Right atrium auricular region (tissue), 2 donors: ENCODE data around the gene GPT2. TPM values are rescaled to one million over a fixed set of nuclear protein-coding genes. Genes with fewer than 3 reads are reported as not detected.
"Not testable (repeated sequence)": the region's sequence is repeated elsewhere in the genome, so short reads cannot be mapped to it uniquely, and the experiment has no call there.

Experiments used
- DNase-seq: peaks from one replicate; pipeline ENCODE4 v3.0.0-alpha.2; 2019; ENCODE audit warnings: low spot score
- H3K27ac ChIP-seq, 2 donors: fragments of 200-600 bp; sonication (generic); 1 replicate in 1 of 2; 2 replicates in 1 of 2; pipeline ENCODE4 v1.5.1; 2016 to 2019
- H3K27me3 ChIP-seq, 2 donors: fragments of 200-600 bp; sonication (generic); one replicate each; pipeline versions ENCODE4 v1.5.1 to v1.6.0; 2017 to 2019
- H3K36me3 ChIP-seq: fragments of 200-600 bp; sonication (generic); one replicate; pipeline ENCODE4 v1.5.1; 2016
- H3K4me1 ChIP-seq, 2 donors: fragments of 200-600 bp; sonication (generic); one replicate each; pipeline versions ENCODE4 v1.5.1 to v1.6.0; 2017 to 2019
- H3K4me3 ChIP-seq, 2 donors: fragments of 200-600 bp; sonication (generic); 1 replicate in 1 of 2; 2 replicates in 1 of 2; pipeline ENCODE4 v1.5.1; 2017 to 2019; ENCODE audit warnings: mild to moderate bottlenecking in 1 of 2, moderate library complexity in 1 of 2
- H3K9me3 ChIP-seq, 2 donors: fragments of 200-600 bp; sonication (generic); one replicate each; pipeline ENCODE4 v1.5.1; 2019
- total RNA-seq, 2 donors: library from RNA; depleted of rRNA; stranded (reverse); fragments of >200 nt; gene quantifications; one replicate each; pipeline ENCODE4 v1.1.0, GENCODE V29; 2016
- TF ChIP-seq, protein P1 (sequence below), 2 donors: fragments of 200-600 bp; sonication (generic); IDR thresholded peaks; one replicate each; pipeline ENCODE4 v1.5.1; 2019; ENCODE audit warnings: antibody characterized with exemption in 2 of 2

Gene GPT2
- total RNA-seq, 2 donors from 2014 or later = 3.7 to 12.1 TPM

GRCh38 chr16:46932802-46933201 lies 48.6 kb downstream of the GPT2 start:
- no peaks in the 10 kb centered on the region for H3K36me3 ChIP-seq
- TF ChIP-seq, protein P1, sequence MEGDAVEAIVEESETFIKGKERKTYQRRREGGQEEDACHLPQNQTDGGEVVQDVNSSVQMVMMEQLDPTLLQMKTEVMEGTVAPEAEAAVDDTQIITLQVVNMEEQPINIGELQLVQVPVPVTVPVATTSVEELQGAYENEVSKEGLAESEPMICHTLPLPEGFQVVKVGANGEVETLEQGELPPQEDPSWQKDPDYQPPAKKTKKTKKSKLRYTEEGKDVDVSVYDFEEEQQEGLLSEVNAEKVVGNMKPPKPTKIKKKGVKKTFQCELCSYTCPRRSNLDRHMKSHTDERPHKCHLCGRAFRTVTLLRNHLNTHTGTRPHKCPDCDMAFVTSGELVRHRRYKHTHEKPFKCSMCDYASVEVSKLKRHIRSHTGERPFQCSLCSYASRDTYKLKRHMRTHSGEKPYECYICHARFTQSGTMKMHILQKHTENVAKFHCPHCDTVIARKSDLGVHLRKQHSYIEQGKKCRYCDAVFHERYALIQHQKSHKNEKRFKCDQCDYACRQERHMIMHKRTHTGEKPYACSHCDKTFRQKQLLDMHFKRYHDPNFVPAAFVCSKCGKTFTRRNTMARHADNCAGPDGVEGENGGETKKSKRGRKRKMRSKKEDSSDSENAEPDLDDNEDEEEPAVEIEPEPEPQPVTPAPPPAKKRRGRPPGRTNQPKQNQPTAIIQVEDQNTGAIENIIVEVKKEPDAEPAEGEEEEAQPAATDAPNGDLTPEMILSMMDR (IDR thresholded peaks at IDR 0.05) = no peak
- H3K27ac ChIP-seq = no peak overlapping the region
- DNase-seq = no peak
- peaks cover 0 to 6% of the 10 kb centered on the region in 2 donors for H3K4me1 ChIP-seq
- H3K9me3 ChIP-seq = no peaks in the 10 kb centered on the region
- no peak overlapping the region for H3K4me3 ChIP-seq
- no peaks in the 10 kb centered on the region for H3K27me3 ChIP-seq

DNA sequence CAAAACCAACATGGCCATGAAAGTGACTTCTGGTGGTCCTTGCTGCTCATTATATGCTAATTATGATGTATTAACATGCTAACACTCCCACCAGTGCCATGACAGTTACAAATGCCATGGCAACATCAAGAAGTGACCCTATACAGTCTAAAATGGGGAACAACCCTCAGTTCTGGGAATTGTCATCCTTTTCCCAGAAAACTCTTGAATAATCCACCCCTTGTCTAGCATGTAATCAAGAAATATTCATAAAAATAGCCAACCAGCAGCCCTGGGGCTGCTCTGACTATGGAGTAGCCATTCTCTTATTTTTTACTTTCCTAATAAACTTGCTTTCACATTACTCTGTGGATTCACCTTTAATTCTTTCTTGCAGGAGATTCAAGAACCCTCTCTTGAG lies 53.4 kb downstream of the GPT2 start:
- TF ChIP-seq, protein P1 (IDR thresholded peaks at IDR 0.05) = no peak
- Histone ChIP-seq H3K9me3 (no peaks in the 10 kb centered on the region), H3K4me3 (no peak overlapping the region), H3K27ac (no peak overlapping the region), H3K4me1 (no peaks in the 10 kb centered on the region), H3K27me3 (no peaks in the 10 kb centered on the region), H3K36me3 (no peaks in the 10 kb centered on the region)
- DNase-seq = no peak

GRCh38 chr16:46944713-46945112 lies 60.6 kb downstream of the GPT2 start:
- not testable (repeated sequence) for H3K4me1 ChIP-seq, H3K36me3 ChIP-seq, H3K4me3 ChIP-seq, DNase-seq, H3K9me3 ChIP-seq, H3K27ac ChIP-seq, H3K27me3 ChIP-seq

DNA sequence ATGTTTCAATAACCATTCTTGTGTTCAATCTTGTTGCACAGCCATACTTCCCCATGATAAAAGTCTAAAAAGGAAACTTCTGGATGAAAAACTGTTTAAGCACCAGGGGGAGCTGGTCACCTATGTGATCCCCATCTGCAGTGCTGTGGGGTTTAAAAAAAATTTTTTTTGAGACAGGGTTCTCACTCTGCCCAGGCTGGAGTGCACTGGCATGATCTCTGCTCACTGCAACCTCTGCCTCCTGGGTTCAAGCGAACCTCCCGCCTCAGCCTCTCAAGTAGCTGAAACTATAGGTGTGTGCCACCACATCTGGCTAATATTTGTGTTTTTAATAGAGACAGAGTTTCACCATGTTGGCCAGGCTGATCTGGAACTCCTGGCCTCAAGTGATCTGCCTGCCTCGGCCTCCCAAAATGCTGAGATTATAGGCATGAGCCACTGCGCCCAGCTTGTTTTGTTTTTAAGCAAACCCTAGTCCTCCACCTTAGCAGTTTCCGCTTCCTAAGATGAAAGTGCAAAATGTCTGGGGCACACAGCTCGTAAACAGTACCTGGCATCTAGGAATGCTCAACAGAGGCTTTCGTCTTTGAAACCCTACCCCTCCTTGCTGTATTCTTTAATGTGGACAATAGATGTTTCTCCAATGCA lies 63.9 kb downstream of the GPT2 start:
- Histone ChIP-seq H3K36me3 (no peaks in the 10 kb centered on the region), H3K27ac (no peak overlapping the region), H3K4me1 (no peaks in the 10 kb centered on the region), H3K27me3 (no peaks in the 10 kb centered on the region), H3K4me3 (no peak overlapping the region), H3K9me3 (no peaks in the 10 kb centered on the region)
- TF ChIP-seq, protein P1 (IDR thresholded peaks at IDR 0.05) = peak in 1 of 2 donors; percentile 59
- no peak for DNase-seq

DNA sequence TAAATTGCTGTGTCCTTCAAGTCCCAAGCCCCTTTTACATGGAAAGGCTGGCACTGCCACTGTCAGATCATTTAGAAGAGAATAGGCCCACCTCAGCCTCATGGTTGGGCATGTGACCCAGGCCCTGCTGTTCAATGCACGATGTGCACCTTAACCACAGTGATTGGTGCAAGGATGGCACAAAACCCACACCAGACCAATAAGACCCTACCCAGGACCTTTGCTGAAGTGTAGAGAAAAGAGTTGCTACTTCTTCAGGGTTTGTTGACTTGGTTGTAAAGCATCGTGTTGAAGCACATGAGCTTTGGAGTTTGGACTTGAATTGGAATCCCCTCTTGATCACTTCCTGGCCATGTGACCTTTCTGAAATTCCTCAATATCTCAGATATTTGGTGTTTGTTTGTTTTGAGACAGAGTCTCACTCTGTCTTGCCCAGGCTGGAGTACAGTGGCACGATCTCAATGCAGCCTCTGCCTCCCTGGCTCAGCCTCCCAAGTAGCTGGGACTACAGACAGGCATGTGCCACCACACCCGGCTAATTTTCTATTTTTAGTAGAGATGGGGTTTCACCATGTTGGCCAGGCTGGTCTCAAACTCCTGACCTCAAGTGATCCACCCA lies 64.5 kb downstream of the GPT2 start:
- Histone ChIP-seq H3K4me3 (no peak overlapping the region), H3K27ac (no peak overlapping the region), H3K9me3 (no peaks in the 10 kb centered on the region), H3K4me1 (no peaks in the 10 kb centered on the region), H3K36me3 (no peaks in the 10 kb centered on the region), H3K27me3 (no peaks in the 10 kb centered on the region)
- TF ChIP-seq, protein P1 (IDR thresholded peaks at IDR 0.05) = no peak
- no peak for DNase-seq

DNA sequence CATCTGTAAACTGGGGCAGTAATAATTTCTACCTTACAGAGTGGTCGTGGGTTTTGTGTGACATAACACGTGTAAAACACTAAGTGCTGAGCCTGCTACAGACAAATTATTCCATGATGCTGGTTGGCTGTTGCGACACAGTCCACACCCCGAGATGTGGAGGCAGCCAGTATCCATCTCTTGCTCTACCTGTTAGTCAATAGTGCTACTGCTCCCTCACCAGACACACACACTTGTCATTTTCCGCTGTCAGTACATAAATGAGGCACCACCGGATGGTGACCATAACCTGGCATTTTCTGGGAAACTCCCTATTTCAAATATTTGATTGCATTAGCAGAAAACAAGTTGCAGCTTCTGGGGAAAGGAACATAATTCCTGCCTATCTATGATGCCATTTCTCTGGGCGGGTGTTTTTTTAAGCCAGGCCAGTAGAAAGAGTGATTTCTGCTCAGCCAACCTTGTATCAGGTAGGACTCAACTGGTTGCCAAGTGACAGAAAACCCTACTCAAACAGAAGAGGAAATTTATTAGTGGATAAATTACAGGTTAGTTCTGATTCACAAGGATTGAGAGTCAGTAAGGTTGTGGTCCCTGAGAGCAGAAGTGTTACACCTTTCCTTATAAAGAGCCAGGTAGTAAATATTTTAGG lies 65.2 kb downstream of the GPT2 start:
- H3K4me1 ChIP-seq = no peaks in the 10 kb centered on the region
- peaks cover 7% of the 10 kb centered on the region for H3K36me3 ChIP-seq
- H3K27me3 ChIP-seq = no peaks in the 10 kb centered on the region
- TF ChIP-seq, protein P1 (IDR thresholded peaks at IDR 0.05) = no peak
- no peak for DNase-seq
- H3K27ac ChIP-seq = no peak overlapping the region
- H3K9me3 ChIP-seq = no peaks in the 10 kb centered on the region
- H3K4me3 ChIP-seq = no peak overlapping the region
